ENCODE results near the gene GDPD5.

- TF ChIP-seq, protein P1, sequence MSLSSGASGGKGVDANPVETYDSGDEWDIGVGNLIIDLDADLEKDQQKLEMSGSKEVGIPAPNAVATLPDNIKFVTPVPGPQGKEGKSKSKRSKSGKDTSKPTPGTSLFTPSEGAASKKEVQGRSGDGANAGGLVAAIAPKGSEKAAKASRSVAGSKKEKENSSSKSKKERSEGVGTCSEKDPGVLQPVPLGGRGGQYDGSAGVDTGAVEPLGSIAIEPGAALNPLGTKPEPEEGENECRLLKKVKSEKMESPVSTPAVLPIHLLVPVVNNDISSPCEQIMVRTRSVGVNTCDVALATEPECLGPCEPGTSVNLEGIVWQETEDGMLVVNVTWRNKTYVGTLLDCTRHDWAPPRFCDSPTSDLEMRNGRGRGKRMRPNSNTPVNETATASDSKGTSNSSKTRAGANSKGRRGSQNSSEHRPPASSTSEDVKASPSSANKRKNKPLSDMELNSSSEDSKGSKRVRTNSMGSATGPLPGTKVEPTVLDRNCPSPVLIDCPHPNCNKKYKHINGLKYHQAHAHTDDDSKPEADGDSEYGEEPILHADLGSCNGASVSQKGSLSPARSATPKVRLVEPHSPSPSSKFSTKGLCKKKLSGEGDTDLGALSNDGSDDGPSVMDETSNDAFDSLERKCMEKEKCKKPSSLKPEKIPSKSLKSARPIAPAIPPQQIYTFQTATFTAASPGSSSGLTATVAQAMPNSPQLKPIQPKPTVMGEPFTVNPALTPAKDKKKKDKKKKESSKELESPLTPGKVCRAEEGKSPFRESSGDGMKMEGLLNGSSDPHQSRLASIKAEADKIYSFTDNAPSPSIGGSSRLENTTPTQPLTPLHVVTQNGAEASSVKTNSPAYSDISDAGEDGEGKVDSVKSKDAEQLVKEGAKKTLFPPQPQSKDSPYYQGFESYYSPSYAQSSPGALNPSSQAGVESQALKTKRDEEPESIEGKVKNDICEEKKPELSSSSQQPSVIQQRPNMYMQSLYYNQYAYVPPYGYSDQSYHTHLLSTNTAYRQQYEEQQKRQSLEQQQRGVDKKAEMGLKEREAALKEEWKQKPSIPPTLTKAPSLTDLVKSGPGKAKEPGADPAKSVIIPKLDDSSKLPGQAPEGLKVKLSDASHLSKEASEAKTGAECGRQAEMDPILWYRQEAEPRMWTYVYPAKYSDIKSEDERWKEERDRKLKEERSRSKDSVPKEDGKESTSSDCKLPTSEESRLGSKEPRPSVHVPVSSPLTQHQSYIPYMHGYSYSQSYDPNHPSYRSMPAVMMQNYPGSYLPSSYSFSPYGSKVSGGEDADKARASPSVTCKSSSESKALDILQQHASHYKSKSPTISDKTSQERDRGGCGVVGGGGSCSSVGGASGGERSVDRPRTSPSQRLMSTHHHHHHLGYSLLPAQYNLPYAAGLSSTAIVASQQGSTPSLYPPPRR (CRISPR knock-in tag; IDR thresholded peaks at IDR 0.05; ENCODE audit: borderline replicate concordance): no peak
- no peak for TF ChIP-seq STAT6 (CRISPR knock-in tag; IDR thresholded peaks at IDR 0.05)
Observed at GRCh38 chr11:75562048-75562835, 36.5 kb upstream of the GDPD5 start, which contains the start of gene SERPINH1.
